ENCODE results near the gene TMEM214.

Gene TMEM214

DNA sequence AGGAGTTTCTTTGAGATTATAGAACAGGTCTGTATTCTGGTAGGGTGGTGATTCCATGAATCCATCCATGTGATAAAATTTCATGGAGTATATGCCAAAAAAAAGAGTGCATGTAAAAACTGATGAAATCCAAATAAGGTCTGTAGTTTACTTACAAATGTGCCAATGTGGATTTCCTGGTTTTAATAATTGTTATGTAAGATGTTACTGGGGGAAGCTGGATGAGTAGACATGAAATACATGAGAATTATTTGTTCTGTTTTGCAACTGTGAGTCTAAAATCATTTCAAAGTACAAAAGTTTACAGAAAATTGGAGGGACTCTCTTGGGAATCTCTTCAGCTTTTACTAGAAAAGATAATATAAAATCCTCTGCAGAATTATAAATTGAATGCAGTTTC is 23.7 kb upstream of the TMEM214 start:
- Histone ChIP-seq H3K9me2 (ENCODE audit: low read depth, low read length) (no peaks in the 10 kb centered on the region), H3K4me3 (ENCODE audit: low read depth, low read length, poor library complexity, severe bottlenecking) (no peak overlapping the region), H3F3A (ENCODE audit: insufficient read depth, low read length) (no peaks in the 10 kb centered on the region), H3K36me3 (ENCODE audit: insufficient read depth, low read length) (no peaks in the 10 kb centered on the region), H3K27ac (ENCODE audit: low read depth, low read length, poor library complexity, severe bottlenecking) (no peak overlapping the region), H3K79me2 (ENCODE audit: insufficient read depth, low read length) (no peaks in the 10 kb centered on the region), H4K20me1 (ENCODE audit: insufficient read depth, low read length) (no peaks in the 10 kb centered on the region), H3K9me3 (ENCODE audit: low read length) (no peaks in the 10 kb centered on the region), H3K4me1 (ENCODE audit: insufficient read depth, low read length, severe bottlenecking) (no peaks in the 10 kb centered on the region), H3K4me2 (ENCODE audit: low read length) (no peak overlapping the region), H3K9ac (ENCODE audit: low read length) (no peak overlapping the region), H3K27me3 (ENCODE audit: insufficient read depth, low read length) (peaks cover 2% of the 10 kb centered on the region; the same call in 1 of the 2 replicates), H2AFZ (ENCODE audit: low read length) (no peak overlapping the region)
- TF ChIP-seq, protein P1, sequence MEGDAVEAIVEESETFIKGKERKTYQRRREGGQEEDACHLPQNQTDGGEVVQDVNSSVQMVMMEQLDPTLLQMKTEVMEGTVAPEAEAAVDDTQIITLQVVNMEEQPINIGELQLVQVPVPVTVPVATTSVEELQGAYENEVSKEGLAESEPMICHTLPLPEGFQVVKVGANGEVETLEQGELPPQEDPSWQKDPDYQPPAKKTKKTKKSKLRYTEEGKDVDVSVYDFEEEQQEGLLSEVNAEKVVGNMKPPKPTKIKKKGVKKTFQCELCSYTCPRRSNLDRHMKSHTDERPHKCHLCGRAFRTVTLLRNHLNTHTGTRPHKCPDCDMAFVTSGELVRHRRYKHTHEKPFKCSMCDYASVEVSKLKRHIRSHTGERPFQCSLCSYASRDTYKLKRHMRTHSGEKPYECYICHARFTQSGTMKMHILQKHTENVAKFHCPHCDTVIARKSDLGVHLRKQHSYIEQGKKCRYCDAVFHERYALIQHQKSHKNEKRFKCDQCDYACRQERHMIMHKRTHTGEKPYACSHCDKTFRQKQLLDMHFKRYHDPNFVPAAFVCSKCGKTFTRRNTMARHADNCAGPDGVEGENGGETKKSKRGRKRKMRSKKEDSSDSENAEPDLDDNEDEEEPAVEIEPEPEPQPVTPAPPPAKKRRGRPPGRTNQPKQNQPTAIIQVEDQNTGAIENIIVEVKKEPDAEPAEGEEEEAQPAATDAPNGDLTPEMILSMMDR (IDR thresholded peaks at IDR 0.05; ENCODE audit: low read length), result no peak
- no peak for TF ChIP-seq EZH2 (IDR thresholded peaks at IDR 0.05; ENCODE audit: borderline replicate concordance, low read length)

- no peaks in the 10 kb centered on the region for H3F3A ChIP-seq (ENCODE audit: insufficient read depth, low read length)
- no peaks in the 10 kb centered on the region for H3K4me1 ChIP-seq (ENCODE audit: insufficient read depth, low read length, severe bottlenecking)
- TF ChIP-seq, protein P1 (IDR thresholded peaks at IDR 0.05; ENCODE audit: low read length), result no peak
- no peak for TF ChIP-seq EZH2 (IDR thresholded peaks at IDR 0.05; ENCODE audit: borderline replicate concordance, low read length)
- H3K9me2 ChIP-seq (ENCODE audit: low read depth, low read length), result no peaks in the 10 kb centered on the region
- no peak overlapping the region for H3K4me3 ChIP-seq (ENCODE audit: low read depth, low read length, poor library complexity, severe bottlenecking)
- no peaks in the 10 kb centered on the region for H3K36me3 ChIP-seq (ENCODE audit: insufficient read depth, low read length)
- no peak overlapping the region for H3K4me2 ChIP-seq (ENCODE audit: low read length)
- no peaks in the 10 kb centered on the region for H3K79me2 ChIP-seq (ENCODE audit: insufficient read depth, low read length)
- H3K27ac ChIP-seq (ENCODE audit: low read depth, low read length, poor library complexity, severe bottlenecking), result no peak overlapping the region
- H4K20me1 ChIP-seq (ENCODE audit: insufficient read depth, low read length), result no peaks in the 10 kb centered on the region
- no peak overlapping the region for H2AFZ ChIP-seq (ENCODE audit: low read length)
- H3K9ac ChIP-seq (ENCODE audit: low read length), result no peak overlapping the region
- H3K27me3 ChIP-seq (ENCODE audit: insufficient read depth, low read length), result peaks cover 2% of the 10 kb centered on the region; the same call in 1 of the 2 replicates
- H3K9me3 ChIP-seq (ENCODE audit: low read length), result no peaks in the 10 kb centered on the region
Observed at GRCh38 chr2:27009716-27010115, 23.0 kb upstream of the TMEM214 start.

DNA sequence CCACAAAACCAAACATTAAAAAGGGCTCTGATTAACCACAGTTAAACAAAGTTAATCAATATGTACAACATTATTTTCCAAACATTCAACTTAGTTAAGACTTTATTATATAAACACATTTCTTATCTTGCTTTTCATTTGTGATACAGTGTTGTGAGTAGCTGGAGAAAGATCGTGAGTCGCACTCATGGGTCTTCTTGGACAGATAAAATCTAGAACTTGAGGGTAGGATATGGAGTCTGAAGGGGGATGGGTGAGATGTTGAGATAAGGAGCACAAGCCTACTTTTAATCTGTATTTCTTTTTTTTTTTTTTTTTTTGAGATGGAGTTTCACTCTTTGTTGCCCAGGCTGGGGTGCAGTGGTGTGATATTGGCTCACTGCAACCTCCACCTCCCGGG is 22.6 kb upstream of the TMEM214 start:
- no peak overlapping the region for H3K4me2 ChIP-seq (ENCODE audit: low read length)
- TF ChIP-seq, protein P1 (IDR thresholded peaks at IDR 0.05; ENCODE audit: low read length), result no peak
- H3K36me3 ChIP-seq (ENCODE audit: insufficient read depth, low read length), result no peaks in the 10 kb centered on the region
- no peaks in the 10 kb centered on the region for H3K9me2 ChIP-seq (ENCODE audit: low read depth, low read length)
- no peaks in the 10 kb centered on the region for H3K79me2 ChIP-seq (ENCODE audit: insufficient read depth, low read length)
- H4K20me1 ChIP-seq (ENCODE audit: insufficient read depth, low read length), result no peaks in the 10 kb centered on the region
- no peak overlapping the region for H3K9ac ChIP-seq (ENCODE audit: low read length)
- H3F3A ChIP-seq (ENCODE audit: insufficient read depth, low read length), result no peaks in the 10 kb centered on the region
- peaks cover 2% of the 10 kb centered on the region; the same call in 1 of the 2 replicates for H3K27me3 ChIP-seq (ENCODE audit: insufficient read depth, low read length)
- H3K9me3 ChIP-seq (ENCODE audit: low read length), result no peaks in the 10 kb centered on the region
- H3K4me3 ChIP-seq (ENCODE audit: low read depth, low read length, poor library complexity, severe bottlenecking), result no peak overlapping the region
- H3K4me1 ChIP-seq (ENCODE audit: insufficient read depth, low read length, severe bottlenecking), result no peaks in the 10 kb centered on the region
- H2AFZ ChIP-seq (ENCODE audit: low read length), result no peak overlapping the region
- H3K27ac ChIP-seq (ENCODE audit: low read depth, low read length, poor library complexity, severe bottlenecking), result no peak overlapping the region

Data from OCI-LY1 (cell line).